ENCODE measurements around the gene OR51B5. TPM values are rescaled to one million over a fixed set of nuclear protein-coding genes. Genes with fewer than 3 reads are reported as not detected.
A peak's percentile ranks its signal among the peaks of the same experiment; 100 is the strongest.

The OR51B5 gene
- total and polyA plus RNA-seq, 2 experiments from 2014 or later = not detected

- H3K36me3 Mint-ChIP-seq (ENCODE audit: low read depth) = no peaks in the 10 kb centered on the region
- no peak for ATAC-seq
Observed at GRCh38 chr11:5335170-5335569, 8.2 kb downstream of the OR51B5 start.

GRCh38 chr11:5324197-5324596 is 19.1 kb downstream of the OR51B5 start, which contains the start of gene OR51B2:
OR51B2 (minus strand) TSS chr11:5324297; CDS start chr11:5324297, 0 bp downstream.
- ATAC-seq = no peak
- Histone ChIP-seq H3K9me2 (ENCODE audit: insufficient read depth) (no peaks in the 10 kb centered on the region), H3K4me2 (no peak within 1 kb of the TSS), H3K27me3 (ENCODE audit: insufficient read depth) (no peaks in the 10 kb centered on the region), H3K4me1 (ENCODE audit: insufficient read depth) (no peaks in the 10 kb centered on the region), H3K4me3 (no peak within 1 kb of the TSS), H2AFZ (peak within 1 kb of the TSS; percentile 6), H3K79me2 (replicated peaks; ENCODE audit: insufficient read depth) (no peaks in the 10 kb centered on the region), H3K27ac (ENCODE audit: low read depth) (no peak within 1 kb of the TSS), H3F3A (replicated peaks; ENCODE audit: low read depth) (no peaks in the 10 kb centered on the region), H3K36me3 (ENCODE audit: insufficient read depth) (no peaks in the 10 kb centered on the region), H4K20me1 (replicated peaks; ENCODE audit: insufficient read depth) (no peaks in the 10 kb centered on the region)
- no peak within 1 kb of the TSS for H3K4me3 Mint-ChIP-seq
- H3K9me3 Mint-ChIP-seq = no peaks in the 10 kb centered on the region
- DNase-seq (ENCODE audit: low spot score) = no peak
- no peaks in the 10 kb centered on the region for H3K4me1 Mint-ChIP-seq
- no peak within 1 kb of the TSS for H3K27ac Mint-ChIP-seq
- H3K36me3 Mint-ChIP-seq (ENCODE audit: low read depth) = no peaks in the 10 kb centered on the region
- peaks cover 3% of the 10 kb centered on the region for H3K27me3 Mint-ChIP-seq (ENCODE audit: insufficient read depth, low read depth, poor library complexity)
- TF ChIP-seq STAT1 (IDR thresholded peaks at IDR 0.05; ENCODE audit: unreplicated experiment) (no peak), CTCF (conservative IDR thresholded peaks at IDR 0.05; ENCODE audit: low read depth in 2 of 2) (no peak), JUNB (IDR thresholded peaks at IDR 0.05; ENCODE audit: unreplicated experiment) (no peak), ZNF462 (CRISPR knock-in tag; IDR thresholded peaks at IDR 0.05) (no peak), CREB1 (CRISPR knock-in tag; IDR thresholded peaks at IDR 0.05; ENCODE audit: low read depth) (no peak), ZNF114 (CRISPR knock-in tag; IDR thresholded peaks at IDR 0.05) (no peak), POLR2AphosphoS5 (IDR thresholded peaks at IDR 0.05; ENCODE audit: low read depth) (no peak), ETS1 (IDR thresholded peaks at IDR 0.05) (no peak), ZNF331 (CRISPR knock-in tag; IDR thresholded peaks at IDR 0.05; ENCODE audit: low read depth) (no peak), REST (IDR thresholded peaks at IDR 0.05; ENCODE audit: unreplicated experiment) (no peak)

More at GRCh38 chr11:5335170-5335569, 8.2 kb downstream of the OR51B5 start:
- DNase-seq (ENCODE audit: low spot score) = no peak
- no peak for TF ChIP-seq CREB1 (CRISPR knock-in tag; IDR thresholded peaks at IDR 0.05; ENCODE audit: low read depth)
- H3K9me3 Mint-ChIP-seq = no peaks in the 10 kb centered on the region; the same call in 2 of the 3 replicates
- H3K79me2 ChIP-seq (replicated peaks; ENCODE audit: insufficient read depth) = no peaks in the 10 kb centered on the region
- no peaks in the 10 kb centered on the region for H4K20me1 ChIP-seq (replicated peaks; ENCODE audit: insufficient read depth)
- no peaks in the 10 kb centered on the region for H3K4me1 ChIP-seq (ENCODE audit: insufficient read depth)
- H3K4me3 ChIP-seq = no peak overlapping the region
- H3K27me3 Mint-ChIP-seq (ENCODE audit: insufficient read depth, low read depth, poor library complexity) = no peaks in the 10 kb centered on the region
- no peak overlapping the region for H3K4me2 ChIP-seq
- no peak overlapping the region for H3K27ac Mint-ChIP-seq
- no peaks in the 10 kb centered on the region for H3K4me1 Mint-ChIP-seq
- H3K9me2 ChIP-seq (ENCODE audit: insufficient read depth) = peaks cover 6% of the 10 kb centered on the region; the same call in 1 of the 2 replicates
- no peaks in the 10 kb centered on the region for H3F3A ChIP-seq (replicated peaks; ENCODE audit: low read depth)
- no peak overlapping the region for H2AFZ ChIP-seq
- no peak overlapping the region for H3K27ac ChIP-seq (ENCODE audit: low read depth)
- H3K36me3 ChIP-seq (ENCODE audit: insufficient read depth) = no peaks in the 10 kb centered on the region
- H3K27me3 ChIP-seq (ENCODE audit: insufficient read depth) = no peaks in the 10 kb centered on the region
- H3K4me3 Mint-ChIP-seq = no peak overlapping the region
